ENCODE results near the gene DNAJB14.

DNAJB14 gene

DNA sequence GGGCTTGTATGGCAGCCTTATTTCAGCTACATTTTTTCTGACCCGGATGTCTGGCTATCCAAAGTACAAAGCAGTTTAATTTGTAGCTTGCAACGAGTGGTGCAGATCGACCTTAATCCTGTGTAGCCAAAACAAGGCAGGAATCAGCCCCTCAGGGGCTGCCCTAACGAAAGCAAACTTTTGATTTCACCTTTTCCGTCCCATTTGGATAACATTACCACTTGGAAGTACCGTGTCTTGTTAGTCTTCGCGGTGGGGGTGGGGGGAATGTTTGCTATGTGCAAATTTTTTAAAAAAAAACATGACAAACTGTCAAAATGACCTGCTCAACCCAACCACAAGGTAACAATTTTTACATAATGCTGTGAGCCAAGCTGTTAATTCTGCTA is 766 bp upstream of the DNAJB14 start:
- DNase-seq (ENCODE audit: low spot score) = no peak
- in situ Hi-C loops (cut with MboI; ENCODE audit: low pct_unique_long_range_greater_than_20kb, low sequenced_read_pairs, unreplicated experiment) = loop anchor here (10.0 kb wide), 1 partner anchor 132 kb away; the partner anchor contains the start of gene DAPP1
- TF ChIP-seq, protein P1, sequence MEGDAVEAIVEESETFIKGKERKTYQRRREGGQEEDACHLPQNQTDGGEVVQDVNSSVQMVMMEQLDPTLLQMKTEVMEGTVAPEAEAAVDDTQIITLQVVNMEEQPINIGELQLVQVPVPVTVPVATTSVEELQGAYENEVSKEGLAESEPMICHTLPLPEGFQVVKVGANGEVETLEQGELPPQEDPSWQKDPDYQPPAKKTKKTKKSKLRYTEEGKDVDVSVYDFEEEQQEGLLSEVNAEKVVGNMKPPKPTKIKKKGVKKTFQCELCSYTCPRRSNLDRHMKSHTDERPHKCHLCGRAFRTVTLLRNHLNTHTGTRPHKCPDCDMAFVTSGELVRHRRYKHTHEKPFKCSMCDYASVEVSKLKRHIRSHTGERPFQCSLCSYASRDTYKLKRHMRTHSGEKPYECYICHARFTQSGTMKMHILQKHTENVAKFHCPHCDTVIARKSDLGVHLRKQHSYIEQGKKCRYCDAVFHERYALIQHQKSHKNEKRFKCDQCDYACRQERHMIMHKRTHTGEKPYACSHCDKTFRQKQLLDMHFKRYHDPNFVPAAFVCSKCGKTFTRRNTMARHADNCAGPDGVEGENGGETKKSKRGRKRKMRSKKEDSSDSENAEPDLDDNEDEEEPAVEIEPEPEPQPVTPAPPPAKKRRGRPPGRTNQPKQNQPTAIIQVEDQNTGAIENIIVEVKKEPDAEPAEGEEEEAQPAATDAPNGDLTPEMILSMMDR (IDR thresholded peaks at IDR 0.05; ENCODE audit: extremely low read depth, insufficient read depth, missing control alignments) = no peak

DNA sequence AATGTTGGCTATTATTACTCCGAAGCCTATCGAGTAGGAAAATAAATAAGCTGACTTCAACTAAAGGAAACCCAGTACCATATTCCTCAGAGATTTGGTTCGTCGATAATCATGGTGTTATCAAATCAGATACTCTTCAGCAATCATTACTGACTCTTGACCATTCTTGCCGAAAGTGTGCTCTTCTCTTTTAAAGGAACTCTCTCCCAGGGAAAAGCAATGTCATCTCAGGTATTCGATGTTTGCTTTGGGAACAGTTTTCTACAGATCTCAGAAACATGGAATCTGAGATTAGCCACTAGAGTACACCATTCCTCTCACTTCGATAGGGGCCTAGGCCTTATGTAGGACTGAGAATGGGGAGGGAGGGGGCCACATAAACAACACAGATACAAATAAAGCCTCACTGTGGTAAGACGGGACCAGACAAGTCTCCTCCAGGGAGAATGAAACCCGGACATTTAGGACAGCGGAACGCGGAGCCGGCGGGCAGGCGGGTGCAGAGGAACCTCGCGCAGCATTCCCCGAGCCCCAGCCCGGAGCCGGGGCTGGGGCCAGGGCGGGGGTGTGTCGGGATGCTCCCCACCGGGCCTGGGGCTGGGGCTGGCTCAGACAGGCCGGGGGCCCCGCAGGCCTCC is 581 bp downstream of the DNAJB14 start:
- DNase-seq (ENCODE audit: low spot score) = peak; percentile 26
- in situ Hi-C loops (cut with MboI; ENCODE audit: low pct_unique_long_range_greater_than_20kb, low sequenced_read_pairs, unreplicated experiment) = loop anchor here (10.0 kb wide), 1 partner anchor 131 kb away; the partner anchor contains the start of gene DAPP1
- TF ChIP-seq, protein P1 (IDR thresholded peaks at IDR 0.05; ENCODE audit: extremely low read depth, insufficient read depth, missing control alignments) = no peak

DNA sequence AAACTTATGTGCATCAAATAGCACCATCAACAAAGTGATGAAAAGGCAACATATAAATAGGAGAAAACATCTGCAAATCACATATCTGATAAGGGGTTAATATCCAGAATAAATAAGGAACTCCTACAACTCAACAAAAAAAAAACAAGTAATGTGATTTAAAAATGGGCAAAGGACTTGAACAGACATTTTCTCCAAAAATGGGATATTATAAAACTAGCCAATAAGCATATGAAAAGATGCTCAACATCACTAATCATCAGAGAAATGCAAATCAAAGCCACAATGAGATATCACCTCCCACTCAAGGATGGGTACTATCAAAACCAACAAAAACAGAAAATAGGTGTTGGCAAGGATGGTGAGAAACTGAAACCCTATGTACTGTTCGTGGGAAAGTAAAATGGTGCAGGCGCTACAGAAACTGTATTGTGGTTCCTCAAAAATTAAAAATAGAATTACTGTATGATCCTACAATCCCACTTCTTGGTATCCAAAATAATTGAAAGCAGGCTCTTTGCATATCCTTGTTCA is 2.4 kb downstream of the DNAJB14 start:
- TF ChIP-seq, protein P1 (IDR thresholded peaks at IDR 0.05; ENCODE audit: extremely low read depth, insufficient read depth, missing control alignments) = no peak
- in situ Hi-C loops (cut with MboI; ENCODE audit: low pct_unique_long_range_greater_than_20kb, low sequenced_read_pairs, unreplicated experiment) = loop anchor here (10.0 kb wide), 1 partner anchor 129 kb away; the partner anchor contains the start of gene DAPP1
- no peak for DNase-seq (ENCODE audit: low spot score)

GRCh38 chr4:99938243-99938753 is 8.1 kb downstream of the DNAJB14 start:
- in situ Hi-C loops (cut with MboI; ENCODE audit: low pct_unique_long_range_greater_than_20kb, low sequenced_read_pairs, unreplicated experiment) = no loop called here
- TF ChIP-seq, protein P1 (IDR thresholded peaks at IDR 0.05; ENCODE audit: extremely low read depth, insufficient read depth, missing control alignments) = no peak
- DNase-seq (ENCODE audit: low spot score) = no peak

GRCh38 chr4:99934891-99935290 is 11.5 kb downstream of the DNAJB14 start:
- in situ Hi-C loops (cut with MboI; ENCODE audit: low pct_unique_long_range_greater_than_20kb, low sequenced_read_pairs, unreplicated experiment) = no loop called here
- TF ChIP-seq, protein P1 (IDR thresholded peaks at IDR 0.05; ENCODE audit: extremely low read depth, insufficient read depth, missing control alignments) = no peak
- no peak for DNase-seq (ENCODE audit: low spot score)

DNA sequence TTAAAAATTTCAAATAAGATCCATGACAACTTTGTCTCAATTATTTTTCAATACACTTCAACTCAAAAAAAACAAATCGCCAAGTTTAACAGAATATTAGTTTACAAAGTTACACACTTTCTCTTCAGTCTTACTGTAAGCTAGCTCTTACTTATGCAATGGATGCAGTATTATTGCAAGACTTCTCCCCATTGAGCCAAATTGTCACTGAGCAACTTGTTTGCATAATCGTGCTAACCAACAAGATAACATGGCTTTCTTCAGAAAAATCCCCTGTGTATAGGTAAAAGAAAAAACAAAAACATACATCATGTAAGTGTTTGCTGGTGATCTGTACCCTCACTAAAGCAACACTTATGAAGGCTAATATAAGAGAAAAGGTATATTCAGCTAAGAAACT is 18.9 kb downstream of the DNAJB14 start:
- DNase-seq (ENCODE audit: low spot score) = no peak
- in situ Hi-C loops (cut with MboI; ENCODE audit: low pct_unique_long_range_greater_than_20kb, low sequenced_read_pairs, unreplicated experiment) = no loop called here
- TF ChIP-seq, protein P1 (IDR thresholded peaks at IDR 0.05; ENCODE audit: extremely low read depth, insufficient read depth, missing control alignments) = no peak
